Duodenal mucosa (tissue), 2 donors: ENCODE measurements around the gene RASAL2.

Experiments used
- H3K27ac ChIP-seq: one replicate; pipeline ENCODE4 v1.7.0; 2013; ENCODE audit warnings: low read depth, low read length
- H3K27me3 ChIP-seq, 2 donors: one replicate each; pipeline ENCODE4 v1.7.0; 2013; ENCODE audit warnings: low read length in 2 of 2, control low read depth in 1 of 2; ENCODE audit not compliant: insufficient read depth in 2 of 2, control insufficient read depth in 1 of 2
- H3K36me3 ChIP-seq, 2 donors: one replicate each; pipeline ENCODE4 v1.7.0; 2013; ENCODE audit warnings: low read length in 2 of 2, control low read depth in 1 of 2; ENCODE audit not compliant: insufficient read depth in 2 of 2, control insufficient read depth in 1 of 2
- H3K4me1 ChIP-seq, 2 donors: one replicate each; pipeline ENCODE4 v1.7.0; 2013; ENCODE audit warnings: low read length in 2 of 2, control low read depth in 1 of 2; ENCODE audit not compliant: insufficient read depth in 2 of 2, control insufficient read depth in 1 of 2
- H3K4me3 ChIP-seq, 2 donors: one replicate each; pipeline ENCODE4 v1.7.0; 2013; ENCODE audit warnings: low read length in 2 of 2, low read depth in 1 of 2
- H3K9ac ChIP-seq, 2 donors: one replicate each; pipeline ENCODE4 v1.7.0; 2013; ENCODE audit warnings: low read length in 2 of 2, low read depth in 1 of 2
- H3K9me3 ChIP-seq, 2 donors: one replicate each; pipeline ENCODE4 v1.7.0; 2013; ENCODE audit warnings: low read length in 2 of 2, control low read depth in 1 of 2; ENCODE audit not compliant: control insufficient read depth in 1 of 2

Gene RASAL2

GRCh38 chr1:178516110-178516509 is 422.2 kb downstream of the RASAL2 start:
- Histone ChIP-seq H3K36me3 (no peaks in the 10 kb centered on the region), H3K9ac (no peak overlapping the region), H3K4me3 (no peak overlapping the region), H3K9me3 (no peaks in the 10 kb centered on the region), H3K4me1 (peaks cover 9 to 12% of the 10 kb centered on the region in 2 donors), H3K27ac (no peak overlapping the region), H3K27me3 (no peaks in the 10 kb centered on the region)

- Histone ChIP-seq H3K27ac (no peak overlapping the region), H3K4me1 (peaks cover 2% of the 10 kb centered on the region in 2 donors), H3K9ac (no peak overlapping the region)
Observed at GRCh38 chr1:178518894-178519293, 425.0 kb downstream of the RASAL2 start.

GRCh38 chr1:178520803-178521202 is 426.9 kb downstream of the RASAL2 start:
- Histone ChIP-seq H3K4me1 (no peaks in the 10 kb centered on the region), H3K4me3 (no peak overlapping the region), H3K36me3 (no peaks in the 10 kb centered on the region), H3K27ac (no peak overlapping the region), H3K9me3 (no peaks in the 10 kb centered on the region), H3K9ac (no peak overlapping the region), H3K27me3 (no peaks in the 10 kb centered on the region)

More at GRCh38 chr1:178518894-178519293, 425.0 kb downstream of the RASAL2 start:
- Histone ChIP-seq H3K36me3 (no peaks in the 10 kb centered on the region), H3K9me3 (no peaks in the 10 kb centered on the region), H3K27me3 (no peaks in the 10 kb centered on the region), H3K4me3 (no peak overlapping the region)

GRCh38 chr1:178521241-178521640 is 427.3 kb downstream of the RASAL2 start:
- H3K9me3 ChIP-seq, result no peaks in the 10 kb centered on the region
- H3K9ac ChIP-seq, result no peak overlapping the region
- H3K27me3 ChIP-seq, result no peaks in the 10 kb centered on the region
- H3K27ac ChIP-seq, result no peak overlapping the region
- no peak overlapping the region for H3K4me3 ChIP-seq
- H3K4me1 ChIP-seq, result no peaks in the 10 kb centered on the region
- no peaks in the 10 kb centered on the region for H3K36me3 ChIP-seq

- Histone ChIP-seq H3K4me3 (no peak overlapping the region), H3K27me3 (no peaks in the 10 kb centered on the region), H3K4me1 (peaks cover 18 to 21% of the 10 kb centered on the region in 2 donors), H3K9ac (no peak overlapping the region), H3K36me3 (no peaks in the 10 kb centered on the region), H3K9me3 (no peaks in the 10 kb centered on the region), H3K27ac (no peak overlapping the region)
Observed at GRCh38 chr1:178527117-178527516, 433.2 kb downstream of the RASAL2 start.

- Histone ChIP-seq H3K9me3 (no peaks in the 10 kb centered on the region), H3K4me3 (no peak overlapping the region), H3K27me3 (no peaks in the 10 kb centered on the region), H3K9ac (no peak overlapping the region), H3K4me1 (peaks cover 23 to 27% of the 10 kb centered on the region in 2 donors), H3K36me3 (no peaks in the 10 kb centered on the region), H3K27ac (no peak overlapping the region)
Observed at GRCh38 chr1:178528228-178528952, 434.5 kb downstream of the RASAL2 start.

GRCh38 chr1:178528953-178529335 is 435.0 kb downstream of the RASAL2 start:
- H3K9me3 ChIP-seq, result no peaks in the 10 kb centered on the region

GRCh38 chr1:178529364-178530036 is 435.6 kb downstream of the RASAL2 start:
- H3K4me1 ChIP-seq, result peaks cover 23 to 27% of the 10 kb centered on the region in 2 donors
- H3K27ac ChIP-seq, result no peak overlapping the region
- H3K9me3 ChIP-seq, result no peaks in the 10 kb centered on the region
- H3K4me3 ChIP-seq, result no peak overlapping the region
- H3K36me3 ChIP-seq, result no peaks in the 10 kb centered on the region
- no peaks in the 10 kb centered on the region for H3K27me3 ChIP-seq
- H3K9ac ChIP-seq, result no peak overlapping the region

More at GRCh38 chr1:178528953-178529335, 435.0 kb downstream of the RASAL2 start:
- Histone ChIP-seq H3K27ac (no peak overlapping the region), H3K36me3 (no peaks in the 10 kb centered on the region), H3K4me3 (no peak overlapping the region), H3K4me1 (peaks cover 23 to 27% of the 10 kb centered on the region in 2 donors), H3K27me3 (no peaks in the 10 kb centered on the region), H3K9ac (no peak overlapping the region)

GRCh38 chr1:178530037-178530402 is 436.1 kb downstream of the RASAL2 start:
- Histone ChIP-seq H3K27ac (no peak overlapping the region), H3K9ac (no peak overlapping the region), H3K4me1 (peaks cover 23 to 27% of the 10 kb centered on the region in 2 donors), H3K36me3 (no peaks in the 10 kb centered on the region), H3K4me3 (no peak overlapping the region), H3K9me3 (no peaks in the 10 kb centered on the region), H3K27me3 (no peaks in the 10 kb centered on the region)

GRCh38 chr1:178530502-178530901 is 436.6 kb downstream of the RASAL2 start:
- H3K36me3 ChIP-seq, result no peaks in the 10 kb centered on the region
- no peak overlapping the region for H3K27ac ChIP-seq
- no peak overlapping the region for H3K9ac ChIP-seq
- H3K27me3 ChIP-seq, result no peaks in the 10 kb centered on the region
- H3K9me3 ChIP-seq, result no peaks in the 10 kb centered on the region
- H3K4me1 ChIP-seq, result peaks cover 23 to 27% of the 10 kb centered on the region in 2 donors
- H3K4me3 ChIP-seq, result no peak overlapping the region
